Measurements from ENCODE around the gene CRB3.
"Not testable (repeated sequence)": the region's sequence is repeated elsewhere in the genome, so short reads cannot be mapped to it uniquely, and the experiment has no call there.

CRB3 gene, protein sequence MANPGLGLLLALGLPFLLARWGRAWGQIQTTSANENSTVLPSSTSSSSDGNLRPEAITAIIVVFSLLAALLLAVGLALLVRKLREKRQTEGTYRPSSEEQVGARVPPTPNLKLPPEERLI

DNA sequence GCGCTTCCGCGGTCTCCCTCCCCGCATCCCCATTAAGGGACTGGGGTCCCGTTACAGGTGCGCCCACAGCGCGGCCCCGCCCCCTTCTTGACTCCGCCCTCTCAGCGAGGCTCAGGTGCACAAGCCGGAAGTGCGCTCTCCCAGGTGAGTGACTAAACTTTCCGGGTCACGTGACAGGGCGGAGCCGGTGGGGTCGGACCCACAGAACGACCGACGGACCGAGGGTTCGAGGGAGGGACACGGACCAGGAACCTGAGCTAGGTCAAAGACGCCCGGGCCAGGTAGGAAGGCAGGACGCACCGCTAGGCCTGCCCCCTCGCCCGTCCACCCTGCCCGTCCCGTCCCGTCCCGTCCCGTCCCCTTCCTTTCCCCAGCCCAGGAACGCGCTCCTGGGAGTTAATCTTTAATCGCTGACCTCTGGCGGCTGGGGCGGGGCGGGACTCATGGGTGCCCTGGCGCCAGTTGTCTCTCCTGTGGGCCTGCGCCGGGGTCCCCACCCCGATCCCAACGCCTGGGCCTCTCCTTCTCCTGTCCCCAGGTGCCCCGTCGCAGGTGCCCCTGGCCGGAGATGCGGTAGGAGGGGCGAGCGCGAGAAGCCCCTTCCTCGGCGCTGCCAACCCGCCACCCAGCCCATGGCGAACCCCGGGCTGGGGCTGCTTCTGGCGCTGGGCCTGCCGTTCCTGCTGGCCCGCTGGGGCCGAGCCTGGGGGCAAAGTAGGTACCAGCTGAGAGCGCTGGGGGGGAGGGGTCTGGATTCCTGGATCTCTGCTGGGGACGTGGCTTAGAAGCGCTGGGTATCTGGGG is at the start of gene CRB3:
CRB3 (plus strand) TSS at position 202 of the 804 bp plus-strand sequence; CDS start at position 633, 431 bp downstream.
- DNase-seq: peak; percentile 39

DNA sequence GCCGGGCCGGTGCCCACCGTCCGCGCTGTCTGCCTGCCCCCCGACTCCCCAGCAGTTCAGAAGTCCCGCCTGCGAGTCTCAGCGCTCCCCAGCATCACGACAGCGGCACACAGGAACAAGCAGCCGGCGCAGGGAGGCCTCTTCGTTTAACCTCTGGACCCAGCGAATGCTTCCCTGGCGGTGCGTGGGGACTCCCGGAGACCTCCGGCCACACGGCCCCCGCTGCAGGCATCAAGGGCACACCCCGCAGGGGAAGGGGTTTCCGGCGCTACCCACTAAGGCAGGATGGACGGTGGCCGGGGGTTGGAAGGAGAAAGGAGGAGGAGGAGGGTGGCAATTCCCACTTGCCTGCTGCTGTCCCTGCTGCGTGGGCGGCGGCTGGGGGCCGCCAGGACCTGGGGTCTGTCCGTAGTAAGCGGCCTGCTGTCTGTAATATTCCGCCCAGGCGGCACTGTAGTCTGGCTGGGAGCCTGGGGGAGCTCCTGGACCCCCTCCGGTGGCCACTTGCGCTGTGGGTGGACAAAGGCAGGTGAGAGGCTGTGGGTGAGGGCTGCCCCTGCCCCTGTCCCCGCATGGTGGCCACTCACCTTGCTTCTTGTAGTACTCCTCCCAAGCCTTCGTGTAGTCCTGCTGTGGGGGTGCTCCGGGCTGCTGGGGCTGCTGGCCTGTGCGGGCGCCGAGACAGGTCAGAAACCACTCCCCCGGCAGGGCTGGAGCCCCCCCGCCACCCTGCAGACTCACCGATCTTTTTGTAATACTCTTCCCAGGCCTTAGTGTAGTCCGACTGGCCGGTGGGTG is 49.1 kb upstream of the CRB3 start:
- DNase-seq: no peak

DNA sequence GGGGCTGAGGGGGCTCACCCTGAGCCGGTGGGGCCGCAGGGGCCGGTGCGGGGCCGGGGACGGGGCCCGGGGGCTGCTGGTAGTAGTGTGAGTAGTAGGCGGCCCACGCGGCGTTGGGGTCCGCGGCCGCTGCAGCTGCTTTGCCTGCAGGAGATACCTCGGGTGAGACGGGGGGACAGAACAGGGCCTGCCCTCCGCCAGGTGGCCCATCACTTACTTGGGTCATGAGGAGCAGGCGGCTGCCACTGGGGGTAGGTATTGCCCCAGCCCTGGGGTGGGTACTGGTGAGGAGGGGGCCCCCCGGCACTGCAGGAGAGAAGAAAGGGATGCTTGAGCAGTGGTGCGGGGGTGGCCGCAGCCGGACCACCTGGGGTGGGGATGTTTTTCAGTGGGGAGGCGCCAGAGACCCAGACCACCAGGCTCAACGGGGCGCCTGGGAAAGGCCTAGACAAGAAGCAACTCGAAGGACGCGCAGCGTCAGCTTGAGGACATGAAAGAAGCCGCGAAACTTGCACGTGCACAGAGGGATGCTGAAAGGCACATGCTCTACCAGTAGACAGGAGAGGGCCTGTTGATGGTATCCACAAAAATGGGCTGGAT is 48.4 kb upstream of the CRB3 start:
- no peak for DNase-seq

DNA sequence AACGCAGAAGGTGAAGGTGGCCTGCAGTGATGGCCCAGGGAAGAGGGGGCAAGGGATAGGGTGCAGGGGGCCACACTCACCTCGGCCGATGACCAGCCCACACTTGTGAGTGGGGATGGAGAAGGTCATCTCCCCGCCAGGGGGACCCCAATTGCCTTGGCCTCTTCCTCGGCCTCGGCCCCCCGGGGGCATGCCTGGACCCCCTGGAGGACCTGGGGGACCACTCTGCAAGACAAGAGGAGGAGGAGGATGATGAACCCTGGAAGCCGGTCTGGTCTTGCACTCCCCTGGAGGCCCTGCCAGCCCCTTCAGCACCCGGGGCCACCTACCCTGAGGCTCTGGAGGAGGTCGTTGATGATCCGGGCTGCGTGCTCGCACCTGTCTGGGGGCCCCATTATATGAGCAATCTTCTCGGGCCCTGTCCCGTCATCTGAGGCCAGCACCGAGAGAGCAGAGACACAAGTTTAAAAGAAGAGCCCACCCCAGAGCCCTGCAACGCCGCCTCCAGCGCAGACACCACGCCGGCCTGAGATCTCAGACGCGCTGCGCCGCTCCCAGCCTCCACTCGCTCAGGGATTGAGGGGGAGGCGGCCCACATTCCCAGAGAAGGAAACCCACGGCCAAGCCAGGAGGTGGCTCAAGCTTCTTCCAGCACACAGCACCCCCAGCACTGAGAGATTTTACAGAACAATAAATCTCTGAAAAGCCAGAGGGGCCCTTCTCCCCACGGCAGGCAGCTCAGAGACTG is 47.2 kb upstream of the CRB3 start:
- DNase-seq: no peak

DNA sequence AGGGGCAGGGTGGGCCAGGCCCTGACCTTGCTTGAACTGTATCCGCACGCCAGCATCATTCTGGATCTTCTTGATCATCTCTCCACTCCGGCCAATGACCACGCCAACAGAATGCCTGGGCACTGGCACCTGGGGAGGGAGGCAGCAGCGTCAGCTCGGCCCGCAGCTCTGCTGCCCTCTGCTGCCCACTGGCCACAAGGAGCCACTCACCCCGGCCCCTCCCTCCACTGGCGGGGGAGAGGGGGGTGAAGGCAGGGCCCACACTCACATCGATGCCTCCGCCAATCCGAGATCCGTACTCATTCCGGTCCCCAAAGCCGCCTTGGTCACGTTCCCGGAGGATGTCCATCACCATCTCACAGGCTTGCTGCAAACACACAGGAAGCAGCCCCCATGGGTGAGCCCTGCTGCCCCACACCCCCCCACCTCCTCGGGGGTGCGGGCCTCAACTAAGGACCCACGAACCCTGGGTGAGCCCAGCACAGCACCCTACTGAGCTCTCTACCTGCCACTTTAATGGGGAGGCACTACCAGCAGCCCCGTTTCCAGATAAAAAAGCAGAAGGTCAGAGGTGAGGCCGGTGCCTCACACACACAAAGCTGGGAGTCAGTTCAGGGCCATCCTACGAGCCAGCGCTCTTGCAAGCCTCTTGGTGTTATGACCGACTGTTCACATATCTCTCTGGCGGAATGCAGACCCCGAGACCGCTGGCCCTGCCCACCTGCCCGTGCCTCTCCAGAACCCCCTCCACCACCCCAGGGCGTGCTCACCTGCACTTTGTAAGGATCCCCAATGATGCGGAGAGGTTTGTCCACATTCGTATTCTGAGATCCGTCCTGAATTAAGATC is 46.1 kb upstream of the CRB3 start:
- no peak for DNase-seq

DNA sequence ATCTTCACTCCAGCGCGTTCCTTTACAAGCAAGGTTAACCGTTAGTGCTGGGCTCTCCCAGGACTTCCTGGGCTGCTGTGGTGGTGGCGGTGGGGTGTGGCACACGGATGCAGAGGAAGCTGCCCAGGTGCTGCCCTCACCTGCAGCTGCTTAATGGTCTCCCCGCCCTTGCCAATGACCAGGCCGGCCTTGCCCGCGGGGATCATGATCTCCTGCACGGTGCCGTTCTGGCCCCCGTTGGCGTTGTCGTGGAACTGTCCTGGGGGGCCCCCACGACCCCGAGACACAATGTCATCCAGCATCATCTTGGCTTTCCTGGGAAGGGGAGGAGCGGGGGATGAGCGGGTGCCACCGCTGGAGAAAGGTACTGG is 45.5 kb upstream of the CRB3 start:
- no peak for DNase-seq

DNA sequence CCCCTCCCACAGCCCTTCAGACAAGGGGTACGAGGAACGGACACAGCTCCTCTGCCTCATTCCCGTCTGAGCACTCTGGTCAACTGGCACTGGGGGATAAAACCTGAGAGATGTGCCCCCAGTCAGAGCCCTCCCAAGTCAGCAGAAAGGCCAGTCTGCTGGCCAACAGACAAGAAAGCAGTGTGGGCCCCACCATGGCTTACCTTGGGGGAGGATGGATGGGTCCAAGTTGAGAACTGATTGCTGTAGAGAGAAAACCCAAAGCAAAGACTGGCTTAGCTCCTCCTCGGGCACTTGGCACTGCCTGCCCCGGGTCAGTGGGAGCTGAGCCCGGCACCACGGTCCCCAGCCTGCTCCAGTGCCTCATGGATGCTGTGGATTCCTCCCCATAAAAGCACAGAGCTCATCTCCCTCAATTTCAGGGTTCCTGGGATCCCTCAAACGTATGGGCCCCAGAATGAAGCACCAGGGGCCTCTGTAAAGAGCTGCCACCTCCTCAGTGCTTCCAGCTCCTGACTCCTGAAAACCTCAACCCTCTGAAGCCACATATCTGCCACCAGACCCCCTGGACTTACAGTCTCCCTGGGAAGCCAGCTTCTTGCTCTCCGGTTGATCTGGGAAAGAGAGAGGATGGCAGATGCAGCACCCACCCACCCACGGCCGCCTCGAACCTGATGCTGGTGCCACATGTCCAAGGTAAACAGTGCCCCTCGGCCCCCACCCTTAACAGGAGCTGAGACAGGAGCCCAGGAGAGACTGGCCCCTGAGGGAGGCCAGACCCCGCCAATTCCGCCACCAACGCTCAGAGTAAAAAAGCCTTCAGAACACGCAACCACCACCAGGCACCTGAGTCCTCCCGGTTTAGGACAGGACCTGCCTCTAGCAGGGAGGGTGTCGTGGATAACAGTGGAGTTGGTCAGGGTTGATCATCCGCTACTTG is 42.7 kb upstream of the CRB3 start:
- no peak for DNase-seq

DNA sequence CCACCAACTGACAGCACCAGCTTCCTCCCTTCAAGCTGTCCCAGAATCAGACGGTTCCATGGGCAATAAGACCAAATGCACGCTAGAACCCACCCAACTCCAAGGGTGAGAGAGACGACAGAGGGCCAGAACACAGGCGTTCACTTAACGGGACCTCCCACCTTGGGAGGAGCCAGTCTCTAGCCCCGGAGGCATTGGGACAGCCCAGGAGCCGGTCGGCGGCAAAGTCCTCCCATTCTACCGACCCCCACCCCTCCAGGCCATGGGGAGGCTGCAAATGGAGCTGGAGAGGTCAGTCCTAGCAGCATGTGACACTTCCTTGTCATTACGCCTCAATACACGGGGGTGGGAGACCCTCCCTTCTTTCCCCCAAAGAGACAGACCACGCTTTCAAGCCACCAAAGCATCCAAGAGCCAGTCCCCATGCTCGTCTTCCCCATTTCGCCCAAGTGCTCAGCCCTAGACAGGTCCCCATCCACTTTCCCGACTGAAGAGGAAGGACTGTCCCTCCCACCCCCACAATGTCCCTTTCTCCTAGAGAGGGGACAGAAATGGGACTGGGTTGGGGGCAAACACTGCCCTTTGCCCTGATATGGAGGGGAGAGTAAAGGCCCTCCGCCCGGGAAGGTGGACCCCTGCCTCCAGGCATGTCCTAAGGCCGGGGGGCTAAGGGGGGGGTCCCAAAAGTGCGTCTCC is 40.4 kb upstream of the CRB3 start:
- DNase-seq: peak; percentile 28

DNA sequence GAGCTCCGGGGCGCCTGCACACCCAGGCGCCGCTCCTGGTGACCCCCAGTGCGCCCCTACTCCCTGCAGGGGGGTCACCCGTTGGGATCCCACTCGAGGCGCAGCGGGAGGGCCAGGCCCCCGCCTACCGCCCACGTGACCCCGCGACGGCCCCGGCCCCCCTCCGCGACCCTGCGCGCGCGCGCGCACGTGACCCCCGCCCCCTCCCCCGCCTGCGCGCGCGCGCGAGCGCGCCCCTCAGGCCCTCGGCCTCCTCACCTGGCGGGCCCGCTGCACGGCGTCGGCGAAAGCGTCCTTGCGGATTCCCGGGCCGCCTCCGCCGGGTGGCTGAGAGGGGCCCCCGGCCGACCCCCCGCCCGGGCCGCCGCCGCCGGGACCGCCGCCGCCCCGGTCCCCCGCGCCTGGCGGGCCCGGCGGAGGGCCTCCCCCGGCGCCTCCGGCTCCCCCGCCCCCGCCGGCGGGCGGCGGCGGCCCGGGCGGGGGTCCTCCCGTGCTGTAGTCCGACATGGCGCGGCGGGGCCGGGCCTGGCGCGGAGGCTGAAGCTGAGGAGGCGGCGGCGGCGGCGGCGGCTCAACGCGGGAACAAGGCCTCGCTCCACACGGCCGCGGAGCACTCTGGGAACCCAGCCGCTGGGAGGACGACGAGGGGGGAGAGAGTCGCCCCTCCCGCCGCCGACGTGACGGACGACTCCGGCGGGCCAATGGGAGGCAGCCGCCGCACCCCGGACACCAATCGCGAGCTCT is 39.7 kb upstream of the CRB3 start, which contains the start of gene KHSRP:
KHSRP (minus strand) TSS at position 617 of the 744 bp plus-strand sequence; CDS start at position 507, 110 bp downstream.
- no peak for DNase-seq

DNA sequence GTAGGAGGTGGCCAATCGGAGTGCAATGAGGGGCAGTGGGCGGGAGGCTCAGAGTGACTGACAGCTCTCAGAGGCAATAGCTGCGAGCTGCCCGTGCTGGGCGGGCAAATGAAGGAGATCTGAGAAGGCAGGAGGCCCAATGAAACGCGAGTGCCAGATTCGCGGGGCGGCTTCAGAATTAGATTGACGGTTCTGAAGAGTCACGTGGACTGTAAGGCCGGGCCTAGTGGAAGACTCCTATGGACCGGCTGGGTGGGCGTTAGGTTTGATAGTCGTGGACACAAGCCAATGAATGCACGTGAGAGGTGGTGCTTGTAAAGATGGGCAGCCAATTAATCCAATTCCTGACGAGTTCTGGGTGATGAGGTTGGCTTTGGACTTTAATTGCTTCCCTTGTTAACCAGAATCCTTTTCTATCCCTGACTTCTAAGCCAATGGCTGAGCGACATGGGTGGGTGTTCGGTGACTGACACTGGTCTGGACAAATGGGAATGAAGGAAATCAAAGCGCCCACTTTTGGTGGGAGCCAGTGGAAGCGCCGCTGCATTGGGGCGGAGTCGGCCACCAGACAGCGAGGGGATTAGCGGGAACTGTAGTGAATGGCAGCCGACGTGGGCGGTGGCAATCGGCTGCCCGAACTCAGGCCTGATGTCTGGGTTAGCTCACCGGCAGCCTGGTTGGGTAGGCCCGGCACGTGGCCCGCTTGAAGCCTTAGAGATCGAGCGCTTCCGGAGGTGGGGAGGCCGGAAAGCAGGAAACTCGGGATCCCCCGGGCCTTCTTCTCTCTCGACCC is 38.9 kb upstream of the CRB3 start:
- peak; percentile 100 for DNase-seq

DNA sequence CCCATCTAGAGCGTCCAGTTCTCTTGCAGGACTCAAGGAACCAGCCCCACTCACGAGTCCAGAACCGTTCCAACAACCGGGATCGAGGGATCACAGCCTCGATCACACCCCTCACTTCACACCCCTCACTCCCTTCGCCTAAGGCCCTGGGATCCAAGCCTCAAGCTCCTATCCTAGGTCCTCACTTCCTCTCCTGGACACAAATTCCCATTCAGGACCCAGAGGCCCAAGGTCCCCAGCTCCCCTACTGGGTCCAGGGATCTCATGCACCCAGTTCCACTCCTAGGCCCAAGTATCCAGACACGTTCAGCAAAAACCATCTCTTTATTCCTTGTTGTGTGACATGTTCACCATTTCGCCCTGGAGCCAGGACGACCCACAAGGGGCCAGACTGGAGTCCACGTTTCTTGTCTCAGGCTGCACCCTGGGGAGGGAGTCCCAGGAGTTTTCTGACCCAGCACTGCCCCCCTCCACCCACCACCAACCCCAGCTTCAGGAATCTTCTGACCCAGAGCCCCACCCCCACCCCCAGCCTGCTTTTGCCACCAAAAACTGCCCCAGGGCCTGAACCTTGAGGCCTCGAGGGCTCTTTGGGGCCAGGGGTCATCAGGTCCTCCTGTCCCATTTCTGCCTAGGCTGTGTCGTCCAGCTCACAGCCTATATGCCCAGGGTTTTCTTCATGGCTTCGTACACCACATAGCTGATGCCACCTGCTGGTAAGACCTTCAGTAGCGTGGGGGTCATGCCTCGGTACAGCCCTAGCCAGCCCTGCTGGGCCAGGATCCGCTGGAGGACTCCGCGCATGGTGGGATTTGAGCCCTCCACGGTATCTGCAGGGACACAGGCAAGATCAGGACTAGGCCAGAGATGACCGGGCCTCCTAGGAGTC is 38.1 kb upstream of the CRB3 start:
- DNase-seq: no peak

DNA sequence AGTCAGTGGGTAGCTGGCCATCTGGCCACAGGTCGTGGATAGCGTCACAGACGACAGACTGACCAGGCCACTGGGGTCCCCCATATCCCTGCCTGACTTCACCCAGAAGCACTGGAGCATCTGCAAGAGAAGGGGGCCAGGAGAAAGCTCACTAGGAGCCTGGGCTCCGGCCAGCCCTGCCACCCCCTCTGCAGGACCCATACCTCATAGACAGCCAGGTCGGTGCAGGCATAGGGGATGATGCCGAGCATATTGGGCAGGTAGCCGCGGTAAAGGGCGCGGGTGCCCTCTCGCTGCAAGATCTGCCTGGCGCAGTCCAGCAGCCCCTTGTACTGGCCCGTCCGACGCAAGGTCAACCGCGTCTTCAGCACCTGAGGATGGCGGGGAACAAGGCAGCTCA is 36.9 kb upstream of the CRB3 start:
- no peak for DNase-seq

DNA sequence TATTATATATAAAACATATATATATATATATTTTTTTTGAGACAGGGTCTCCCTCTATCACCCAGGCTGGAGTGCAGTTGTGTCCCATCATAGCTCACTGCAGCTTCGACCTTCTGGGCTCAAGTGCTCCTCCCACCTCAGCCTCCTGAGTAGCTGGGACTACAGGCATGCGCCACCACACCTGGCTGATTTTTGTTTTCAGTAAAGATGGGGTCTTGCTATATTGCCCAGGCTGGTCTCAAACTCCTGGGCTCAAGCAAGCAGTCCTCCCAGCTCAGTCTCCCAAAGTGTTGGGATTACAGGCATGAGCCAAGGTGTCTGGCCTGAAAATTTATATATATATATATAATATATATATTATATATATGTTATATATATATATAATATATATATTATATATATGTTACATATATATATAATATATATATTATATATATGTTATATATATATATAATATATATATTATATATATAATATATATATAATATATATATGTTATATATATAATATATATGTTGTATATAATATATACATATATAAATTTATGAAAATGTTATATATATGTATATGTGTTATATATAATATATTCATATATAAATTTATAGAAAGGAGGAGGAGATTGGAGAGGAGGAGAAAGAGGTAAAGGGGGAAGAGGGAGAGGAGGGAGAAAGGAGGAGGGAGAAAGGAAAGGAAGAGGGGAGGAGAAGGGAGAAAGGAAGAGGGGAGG is 35.2 kb upstream of the CRB3 start:
- not testable (repeated sequence) for DNase-seq

DNA sequence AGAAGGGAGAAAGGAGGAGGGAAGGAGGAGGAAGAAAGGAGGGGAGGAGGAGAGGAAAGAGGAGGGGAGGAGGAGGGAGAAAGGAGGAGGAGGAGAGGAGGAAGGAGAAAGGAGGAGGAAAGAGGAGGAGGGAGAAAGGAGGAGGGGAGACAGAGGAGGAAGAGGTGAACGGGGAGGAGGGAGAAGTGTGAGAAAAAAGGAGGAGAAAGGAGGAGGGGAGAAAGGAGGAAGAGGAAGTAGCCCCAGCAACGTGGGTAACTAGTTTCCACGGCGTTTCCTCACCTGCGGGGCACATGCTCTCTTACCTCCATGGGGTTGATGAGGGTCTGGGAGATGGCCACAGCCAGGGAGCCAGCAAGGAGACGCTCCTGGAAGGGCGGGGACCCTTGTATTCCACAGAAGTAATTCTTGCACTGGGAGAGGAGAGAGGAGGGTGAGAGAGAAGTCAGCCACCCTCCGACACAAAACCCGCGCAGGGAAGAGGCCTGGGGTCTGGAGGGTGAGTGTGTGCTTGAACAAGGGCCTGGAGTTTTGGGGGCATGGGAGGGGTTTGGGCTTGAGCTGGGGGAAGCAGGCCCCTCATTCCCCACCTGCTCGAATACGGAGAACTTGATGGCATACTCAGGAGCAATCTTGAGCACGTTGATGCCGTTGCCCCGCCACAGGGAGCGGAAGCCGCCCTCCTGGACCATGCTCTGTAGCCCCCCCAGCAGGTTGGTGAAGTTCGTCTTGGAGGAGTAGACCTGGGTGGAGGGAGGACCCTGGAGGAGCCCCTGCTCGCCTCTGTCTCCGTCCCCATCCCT is 34.5 kb upstream of the CRB3 start:
- DNase-seq: no peak

DNA sequence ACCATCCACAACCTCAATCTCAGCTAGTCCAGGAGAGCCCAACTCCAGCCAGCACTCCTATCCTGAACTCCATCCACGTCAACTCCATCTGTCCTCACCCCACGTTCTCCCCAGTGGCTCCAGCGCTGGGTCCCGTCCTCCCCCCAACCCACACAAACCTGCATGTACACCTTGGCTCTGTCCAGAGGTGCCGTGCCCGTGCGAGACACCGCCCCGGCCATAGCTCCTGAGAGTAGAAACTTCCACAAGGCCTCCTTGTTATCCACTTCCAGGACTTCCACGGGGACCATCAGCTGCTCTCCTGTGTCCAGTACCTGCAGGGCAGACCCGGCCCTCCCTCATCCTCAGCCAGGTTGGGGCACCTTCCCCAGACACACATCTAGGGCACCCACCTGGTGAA is 32.2 kb upstream of the CRB3 start:
- DNase-seq: no peak

DNA sequence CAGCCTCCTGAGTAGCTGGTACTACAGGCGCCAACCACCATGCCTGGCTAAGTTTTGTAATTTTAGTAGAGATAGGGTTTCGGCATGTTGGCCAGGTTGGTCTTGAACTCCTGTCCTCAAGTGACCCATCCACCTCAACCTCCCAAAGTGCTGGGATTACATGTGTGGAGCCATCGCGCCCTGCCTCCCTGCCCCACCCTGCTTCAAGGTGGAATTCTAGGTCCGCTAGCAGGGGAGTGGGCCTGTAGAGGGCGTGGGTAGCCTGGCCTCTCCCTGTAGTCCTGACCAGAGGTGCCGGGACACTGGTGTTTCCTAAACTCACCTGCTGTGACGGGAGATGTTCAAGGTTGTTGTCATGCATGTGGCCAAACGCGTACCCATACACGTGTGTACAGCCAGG is 30.9 kb upstream of the CRB3 start:
- no peak for DNase-seq

Data from kidney glomerular epithelial cell (primary cell).